PC-3 (cell line): ENCODE data around the gene TCF7L1.

Source experiments
- CTCF ChIP-seq: fragments of 300-600 bp; sonication (generic); conservative IDR thresholded peaks from 2 replicates; pipeline ENCODE4 v1.5.1; 2017; ENCODE audit warnings: antibody characterized with exemption, low read depth, mild to moderate bottlenecking, low read length
- EZH2 ChIP-seq: fragments of 300-600 bp; sonication (generic); IDR thresholded peaks from one replicate; pipeline ENCODE4 v1.6.1; 2017; ENCODE audit warnings: antibody characterized with exemption, mild to moderate bottlenecking, low read length; ENCODE audit not compliant: unreplicated experiment

DNA sequence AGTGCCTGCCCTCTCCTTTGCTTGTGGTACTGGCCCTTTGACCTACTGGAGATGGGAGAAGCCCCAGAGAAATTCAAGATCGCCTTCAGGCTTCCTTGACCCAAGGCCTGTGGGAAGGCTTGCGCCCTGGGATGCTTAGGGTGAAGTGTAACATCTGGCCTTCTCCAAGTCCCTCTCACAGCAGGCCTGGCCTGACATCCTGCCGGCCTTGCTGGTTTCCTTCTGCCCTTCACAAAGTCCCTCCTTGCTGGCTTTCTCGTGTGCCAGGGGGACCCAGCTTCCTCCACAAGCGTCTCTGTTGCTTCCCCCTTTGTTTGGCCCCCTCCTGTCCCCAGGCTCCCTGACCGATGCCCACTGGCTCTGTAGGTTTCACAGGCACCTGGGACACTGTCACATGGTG is 26.4 kb downstream of the TCF7L1 start:
- TF ChIP-seq CTCF (no peak), EZH2 (no peak)
